IMR-90 (cell line): ENCODE measurements around the gene MEGF8. TPM values are rescaled to one million over a fixed set of nuclear protein-coding genes. Genes with fewer than 3 reads are reported as not detected.

Experiments
- ATAC-seq: fragments of 200-7000 bp; cut with Tn5 transposase; 2 replicates; pipeline ENCODE4 v1.9.1; 2020; ENCODE audit warnings: low read depth, mild to moderate bottlenecking, moderate library complexity
- BruUV-seq: library from RNA; stranded (reverse); fragments of 400-500 nt; replicated peaks from 2 replicates; lab custom pipeline; 2021; lab: Mats Ljungman, UMichigan
- CTCF ChIA-PET: fragments of 300-600 bp; formaldehyde crosslinking; extraction: SDS; loops from one replicate; lab custom pipeline; 2021; ENCODE audit warnings: antibody characterized with exemption; lab: Yijun Ruan, JAX
- POLR2A ChIA-PET: fragments of 300-600 bp; sonication (Branson Sonifier 250); formaldehyde crosslinking; loops from one replicate; lab custom pipeline; 2022; ENCODE audit warnings: antibody characterized with exemption; ENCODE audit not compliant: unreplicated experiment; lab: Charles Lee
- DNase-seq: peaks from one replicate; pipeline ENCODE4 v3.0.0; 2013
- H2AFZ ChIP-seq: replicated peaks from 2 replicates; pipeline ENCODE3; 2013; ENCODE audit warnings: low read length, mild to moderate bottlenecking; ENCODE audit not compliant: poor library complexity
- H2AK5ac ChIP-seq: 2 replicates; pipeline ENCODE4 v1.6.1; 2013; ENCODE audit warnings: low read depth, low read length, inconsistent platforms
- H2AK9ac ChIP-seq: replicated peaks from 2 replicates; pipeline ENCODE3; 2013; ENCODE audit warnings: mild to moderate bottlenecking, low read depth, low read length, moderate library complexity; ENCODE audit not compliant: poor library complexity
- H2BK120ac ChIP-seq: 2 replicates; pipeline ENCODE4 v1.6.1; 2013; ENCODE audit warnings: low read depth, low read length, inconsistent platforms
- H2BK15ac ChIP-seq: 3 replicates; pipeline ENCODE4 v1.6.1; 2013; ENCODE audit warnings: low read depth, low read length, inconsistent platforms
- H2BK20ac ChIP-seq: 2 replicates; pipeline ENCODE4 v1.6.1; 2013; ENCODE audit warnings: low read depth, mild to moderate bottlenecking, inconsistent platforms, low read length, moderate library complexity
- H2BK5ac ChIP-seq: 2 replicates; pipeline ENCODE4 v1.6.1; 2013; ENCODE audit warnings: mild to moderate bottlenecking, low read depth, low read length, inconsistent platforms; ENCODE audit not compliant: poor library complexity, severe bottlenecking
- H3K14ac ChIP-seq: replicated peaks from 2 replicates; pipeline ENCODE4 v1.6.1; 2013; ENCODE audit warnings: low read depth, low read length, inconsistent platforms
- H3K18ac ChIP-seq: 2 replicates; pipeline ENCODE4 v1.6.1; 2013; ENCODE audit warnings: low read depth, low read length, control low read depth
- H3K23ac ChIP-seq: 2 replicates; pipeline ENCODE4 v1.6.1; 2013; ENCODE audit warnings: low read depth, low read length, inconsistent platforms
- H3K27ac ChIP-seq: 2 replicates; pipeline ENCODE4 v1.5.1; 2013; ENCODE audit warnings: mild to moderate bottlenecking, control low read depth, low read length; ENCODE audit not compliant: insufficient read depth
- H3K27me3 ChIP-seq: 2 replicates; pipeline ENCODE4 v1.6.1; 2013; ENCODE audit warnings: low read length; ENCODE audit not compliant: control insufficient read depth, insufficient read depth
- H3K36me3 ChIP-seq: 2 replicates; pipeline ENCODE4 v1.6.1; 2013; ENCODE audit warnings: low read length, mixed read lengths; ENCODE audit not compliant: control insufficient read depth, insufficient read depth
- H3K4ac ChIP-seq: 2 replicates; pipeline ENCODE4 v1.6.1; 2013; ENCODE audit warnings: low read depth, low read length, inconsistent platforms
- H3K4me1 ChIP-seq: 2 replicates; pipeline ENCODE4 v1.6.1; 2013; ENCODE audit warnings: low read length, mixed read lengths; ENCODE audit not compliant: control insufficient read depth, insufficient read depth
- H3K4me2 ChIP-seq: 2 replicates; pipeline ENCODE4 v1.6.1; 2013; ENCODE audit warnings: low read depth, mild to moderate bottlenecking, control low read depth, low read length, moderate library complexity
- H3K4me3 ChIP-seq: 2 replicates; pipeline ENCODE4 v1.5.1; 2013; ENCODE audit warnings: low read depth, mild to moderate bottlenecking, control low read depth, low read length, moderate library complexity; ENCODE audit not compliant: insufficient read depth
- H3K56ac ChIP-seq: 2 replicates; pipeline ENCODE4 v1.6.1; 2013; ENCODE audit warnings: low read length, inconsistent platforms; ENCODE audit not compliant: insufficient read depth; ENCODE audit errors: extremely low read depth
- H3K79me1 ChIP-seq, 2 experiments: 2 replicates each; pipeline ENCODE4 v1.6.1; 2013; ENCODE audit warnings: low read length in 2 of 2, inconsistent platforms in 1 of 2, low read depth in 1 of 2
- H3K9ac ChIP-seq: 2 replicates; pipeline ENCODE4 v1.6.1; 2013; ENCODE audit warnings: low read depth, low read length, control low read depth
- H3K9me1 ChIP-seq: 2 replicates; pipeline ENCODE4 v1.6.1; 2013; ENCODE audit warnings: low read length, inconsistent platforms; ENCODE audit not compliant: insufficient read depth
- H3K9me3 ChIP-seq: 2 replicates; pipeline ENCODE4 v1.6.1; 2013; ENCODE audit warnings: low read length; ENCODE audit not compliant: control insufficient read depth, insufficient read depth
- H4K20me1 ChIP-seq: 2 replicates; pipeline ENCODE4 v1.6.1; 2013; ENCODE audit warnings: low read length, inconsistent platforms; ENCODE audit not compliant: insufficient read depth
- H4K5ac ChIP-seq: 2 replicates; pipeline ENCODE4 v1.6.1; 2013; ENCODE audit warnings: mild to moderate bottlenecking, low read depth, low read length, control low read depth
- H4K8ac ChIP-seq, 2 experiments: 2 replicates each; pipeline ENCODE4 v1.6.1; 2013; ENCODE audit warnings: low read depth in 2 of 2, low read length in 2 of 2, control low read depth in 1 of 2, inconsistent platforms in 1 of 2
- H4K91ac ChIP-seq: 2 replicates; pipeline ENCODE4 v1.6.1; 2013; ENCODE audit warnings: low read depth, low read length, inconsistent platforms; ENCODE audit not compliant: insufficient read depth
- CEBPB ChIP-seq: IDR thresholded peaks from 2 replicates; pipeline ENCODE4 v1.6.1; 2012; ENCODE audit warnings: low read depth, low read length, improper control_type of control experiment
- MXI1 ChIP-seq: IDR thresholded peaks from 2 replicates; pipeline ENCODE4 v1.6.1; 2012; ENCODE audit warnings: low read depth, mild to moderate bottlenecking, low read length, moderate library complexity, borderline replicate concordance
- WGBS, 2 experiments: methylation state at CpG; one replicate each; pipeline versions ENCODE4 v1.1.5 to v1.1.7; 2013; ENCODE audit warnings: missing lambda C conversion rate in 2 of 2; ENCODE audit not compliant: insufficient read length in 1 of 2; ENCODE audit errors: extremely low coverage in 2 of 2; 5-methylcytosine and 5-hydroxymethylcytosine counted together
- dilution Hi-C: fragments of 300-500 bp; cut with HindIII; formaldehyde crosslinking; loops from one replicate; pipeline ENCODE4 v1.14.3; 2018; ENCODE audit warnings: low sequenced_read_pairs; ENCODE audit not compliant: unreplicated experiment
- in situ Hi-C: fragments of 300-500 bp; cut with MboI; formaldehyde crosslinking; loops from 3 replicates; pipeline ENCODE4 v1.14.3; 2019; ENCODE audit warnings: low sequenced_read_pairs, inconsistent platforms, mixed read lengths
- intact Hi-C: fragments of 100-400 bp; cut with micrococcal nuclease; formaldehyde crosslinking; loops from 2 replicates; pipeline ENCODE4 v1.10.0; 2022
- polyA plus RNA-seq, 3 experiments: library from polyadenylated mRNA; depleted of rRNA; stranded (reverse); fragments of >200 nt; gene quantifications; 2 replicates each; pipeline ENCODE4 v1.2.3, GENCODE V29; 2012; ENCODE audit warnings: low replicate concordance in 1 of 3
- total RNA-seq: library from RNA; depleted of rRNA; stranded (reverse); fragments of >200 nt; gene quantifications from 2 replicates; pipeline ENCODE4 v1.2.3, GENCODE V29; 2012

MEGF8 gene
- total and polyA plus RNA-seq, 2 of the 4 experiments (the other 2 are of a cell fraction), result 2.3 to 12.5 TPM

DNA sequence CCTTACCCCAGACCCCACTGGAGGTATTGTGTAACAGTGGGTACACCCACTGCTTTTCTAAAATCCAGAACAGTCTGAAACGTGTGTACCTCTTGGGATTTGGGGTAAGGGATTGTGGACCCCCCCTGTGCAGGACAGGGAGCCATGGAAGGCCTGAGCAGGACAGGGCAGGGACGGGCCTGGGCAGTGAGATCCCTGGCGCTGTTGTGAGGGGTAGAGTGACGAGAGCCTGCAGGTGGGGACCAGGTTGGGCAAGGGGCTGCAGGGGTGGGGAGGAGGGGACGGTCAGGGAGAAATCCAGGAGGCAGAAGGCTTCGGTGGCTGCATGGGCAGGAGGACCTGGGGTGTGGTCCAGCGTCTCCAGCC, 36.1 kb downstream of the MEGF8 start:
- Histone ChIP-seq H2AFZ (no peak overlapping the region), H3K14ac (no peak overlapping the region), H2BK20ac (no peak overlapping the region), H4K8ac (no peak overlapping the region), H4K91ac (no peak overlapping the region), H3K9me3 (peaks cover 2% of the 10 kb centered on the region; the same call in 1 of the 2 replicates), H3K4me3 (no peak overlapping the region), H3K56ac (no peak overlapping the region), H4K5ac (no peak overlapping the region), H3K79me1 (no peaks in the 10 kb centered on the region), H3K4me2 (no peak overlapping the region), H3K4ac (no peak overlapping the region), H2BK120ac (no peak overlapping the region), H3K9me1 (peaks cover 2% of the 10 kb centered on the region; the same call in 1 of the 2 replicates), H2AK5ac (no peak overlapping the region), H2AK9ac (no peak overlapping the region), H3K36me3 (peaks cover 30% of the 10 kb centered on the region), H3K23ac (no peak overlapping the region), H4K20me1 (no peaks in the 10 kb centered on the region), H3K27ac (no peak overlapping the region), H2BK15ac (no peak overlapping the region), H3K4me1 (no peaks in the 10 kb centered on the region), H2BK5ac (no peak overlapping the region), H3K9ac (no peak overlapping the region), H3K18ac (no peak overlapping the region), H3K27me3 (no peaks in the 10 kb centered on the region)
- intact Hi-C loops (no loop called here), dilution Hi-C loops (no loop called here), in situ Hi-C loops (no loop called here)
- ATAC-seq (no peak), DNase-seq (no peak)
- CTCF ChIA-PET, result no interaction called here
- BruUV-seq, result no TSS peak
- POLR2A ChIA-PET, result no interaction called here
- 96% methylated on average over 3 of the region's 7 CpGs; no CpG with 5 or more reads in 1 of the 2 experiments for WGBS, 2 experiments
- TF ChIP-seq MXI1 (no peak), CEBPB (peak; percentile 30; the same call in 1 of the 2 replicates)
